GM12891 (cell line): Measurements from ENCODE around the gene INSIG1.

Experiments used
- PAX5 ChIP-seq: IDR thresholded peaks from 2 replicates; pipeline ENCODE4 v1.6.1; 2011; ENCODE audit warnings: low read length, moderate library complexity, mild to moderate bottlenecking; ENCODE audit not compliant: insufficient read depth, severe bottlenecking
- POLR2A ChIP-seq: IDR thresholded peaks from 2 replicates; pipeline ENCODE4 v1.6.1; 2011; ENCODE audit warnings: low read depth, low read length, control low read depth
- POLR2AphosphoS5 ChIP-seq: IDR thresholded peaks from 2 replicates; pipeline ENCODE4 v1.6.1; 2011; ENCODE audit warnings: low read depth, low read length, control low read depth
- POU2F2 ChIP-seq: IDR thresholded peaks from 2 replicates; pipeline ENCODE4 v1.6.1; 2011; ENCODE audit warnings: low read depth, mild to moderate bottlenecking, control low read depth, low read length, moderate library complexity
- SPI1 ChIP-seq: IDR thresholded peaks from 2 replicates; pipeline ENCODE4 v1.6.1; 2011; ENCODE audit warnings: low read depth, low read length, control low read depth
- TAF1 ChIP-seq: IDR thresholded peaks from 2 replicates; pipeline ENCODE4 v1.6.1; 2011; ENCODE audit warnings: low read depth, low read length, control low read depth

DNA sequence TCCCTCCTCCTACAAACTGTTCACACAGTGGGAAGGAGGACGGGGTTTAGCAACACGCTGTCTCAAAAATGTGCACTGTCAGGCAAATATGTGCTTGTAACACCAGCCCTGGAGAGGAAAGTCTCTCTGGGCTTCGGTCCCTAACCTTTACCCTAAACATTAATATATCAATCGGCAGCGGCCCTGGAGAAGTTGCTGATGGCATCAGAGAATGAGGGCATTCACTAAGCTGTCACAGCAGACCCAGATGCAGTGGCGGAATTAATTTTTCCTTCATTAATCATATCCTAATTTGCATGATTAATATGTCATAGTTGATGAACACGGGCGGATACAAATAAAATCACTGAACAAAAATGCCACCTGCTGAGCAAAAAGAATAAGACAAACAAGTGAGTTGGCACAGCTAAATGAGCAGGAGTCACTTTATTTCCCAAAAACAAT is 45.2 kb upstream of the INSIG1 start:
- TF ChIP-seq POLR2A: no peak
- no peak for TF ChIP-seq POLR2AphosphoS5
- TF ChIP-seq PAX5: no peak
- TF ChIP-seq TAF1: no peak
- no peak for TF ChIP-seq POU2F2
- TF ChIP-seq SPI1: no peak
